Measurements from ENCODE around the gene FHOD3.

FHOD3 gene

GRCh38 chr18:36490897-36491296 is 193.4 kb downstream of the FHOD3 start:
- DNase-seq: no peak

GRCh38 chr18:36492604-36493329 is 195.3 kb downstream of the FHOD3 start:
- DNase-seq: no peak

GRCh38 chr18:36493349-36494159 is 196.0 kb downstream of the FHOD3 start:
- peak in 1 of 2 experiments; percentile 8 for DNase-seq

GRCh38 chr18:36494160-36494437 is 196.6 kb downstream of the FHOD3 start:
- DNase-seq: no peak

- DNase-seq: no peak
Measured at GRCh38 chr18:36496022-36496421, 198.5 kb downstream of the FHOD3 start.

GRCh38 chr18:36499938-36500337 is 202.4 kb downstream of the FHOD3 start:
- peak in 1 of 2 experiments; percentile 23 for DNase-seq

- DNase-seq: peak; percentile 68 to 86
Measured at GRCh38 chr18:36501100-36501499, 203.6 kb downstream of the FHOD3 start.

GRCh38 chr18:36503477-36503876 is 206.0 kb downstream of the FHOD3 start:
- no peak for DNase-seq

- no peak for DNase-seq
Measured at GRCh38 chr18:36504928-36505327, 207.4 kb downstream of the FHOD3 start.

- DNase-seq: no peak
Measured at GRCh38 chr18:36505665-36506064, 208.2 kb downstream of the FHOD3 start.

GRCh38 chr18:36509646-36510197 is 212.2 kb downstream of the FHOD3 start:
- DNase-seq: no peak

GRCh38 chr18:36511791-36512352 is 214.4 kb downstream of the FHOD3 start:
- peak in 1 of 2 experiments; percentile 17 for DNase-seq

GRCh38 chr18:36513556-36513955 is 216.0 kb downstream of the FHOD3 start:
- DNase-seq: no peak

GRCh38 chr18:36514778-36515177 is 217.3 kb downstream of the FHOD3 start:
- no peak for DNase-seq

GRCh38 chr18:36516258-36516657 is 218.7 kb downstream of the FHOD3 start:
- no peak for DNase-seq

- no peak for DNase-seq
Measured at GRCh38 chr18:36516726-36517125, 219.2 kb downstream of the FHOD3 start.

GRCh38 chr18:36518839-36519238 is 221.3 kb downstream of the FHOD3 start:
- DNase-seq: no peak

- DNase-seq: no peak
Measured at GRCh38 chr18:36519358-36519757, 221.8 kb downstream of the FHOD3 start.

- DNase-seq: no peak
Measured at GRCh38 chr18:36522509-36522908, 225.0 kb downstream of the FHOD3 start.

- DNase-seq: no peak
Measured at GRCh38 chr18:36525913-36526312, 228.4 kb downstream of the FHOD3 start.

GRCh38 chr18:36526611-36527010 is 229.1 kb downstream of the FHOD3 start:
- no peak for DNase-seq

- DNase-seq: no peak
Measured at GRCh38 chr18:36527051-36527450, 229.5 kb downstream of the FHOD3 start.

- no peak for DNase-seq
Measured at GRCh38 chr18:36527740-36528455, 230.4 kb downstream of the FHOD3 start.
